ENCODE data around the gene LRRD1. TPM values are rescaled to one million over a fixed set of nuclear protein-coding genes. Genes with fewer than 3 reads are reported as not detected.

LRRD1 gene
- total and polyA plus RNA-seq, 10 of the 15 experiments (the other 5 are each of a cell fraction or from before 2014, with no cell fraction given), result 0.04 to 0.06 TPM; not detected in 8

GRCh38 chr7:92178928-92179924, at the start of gene LRRD1 (continued):
- no peak for TF ChIP-seq ETV6 (conservative IDR thresholded peaks at IDR 0.05 in 1 of 2, IDR thresholded peaks at IDR 0.05 in 1 of 2; ENCODE audit: borderline replicate concordance in 1 of 2, low read depth in 1 of 2)
- no peak for TF ChIP-seq NFYB (IDR thresholded peaks at IDR 0.05; ENCODE audit: insufficient read depth, low read depth, low read length)
- TF ChIP-seq SUZ12 (IDR thresholded peaks at IDR 0.05; ENCODE audit: unreplicated experiment), result no peak
- TF ChIP-seq RAD21 (IDR thresholded peaks at IDR 0.05; ENCODE audit: insufficient read depth, low read depth, low read length), result peak; percentile 54
- peak; percentile 27; the same call in 1 of the 2 replicates for TF ChIP-seq ZNF24 (IDR thresholded peaks at IDR 0.05)
- TF ChIP-seq, protein P1, sequence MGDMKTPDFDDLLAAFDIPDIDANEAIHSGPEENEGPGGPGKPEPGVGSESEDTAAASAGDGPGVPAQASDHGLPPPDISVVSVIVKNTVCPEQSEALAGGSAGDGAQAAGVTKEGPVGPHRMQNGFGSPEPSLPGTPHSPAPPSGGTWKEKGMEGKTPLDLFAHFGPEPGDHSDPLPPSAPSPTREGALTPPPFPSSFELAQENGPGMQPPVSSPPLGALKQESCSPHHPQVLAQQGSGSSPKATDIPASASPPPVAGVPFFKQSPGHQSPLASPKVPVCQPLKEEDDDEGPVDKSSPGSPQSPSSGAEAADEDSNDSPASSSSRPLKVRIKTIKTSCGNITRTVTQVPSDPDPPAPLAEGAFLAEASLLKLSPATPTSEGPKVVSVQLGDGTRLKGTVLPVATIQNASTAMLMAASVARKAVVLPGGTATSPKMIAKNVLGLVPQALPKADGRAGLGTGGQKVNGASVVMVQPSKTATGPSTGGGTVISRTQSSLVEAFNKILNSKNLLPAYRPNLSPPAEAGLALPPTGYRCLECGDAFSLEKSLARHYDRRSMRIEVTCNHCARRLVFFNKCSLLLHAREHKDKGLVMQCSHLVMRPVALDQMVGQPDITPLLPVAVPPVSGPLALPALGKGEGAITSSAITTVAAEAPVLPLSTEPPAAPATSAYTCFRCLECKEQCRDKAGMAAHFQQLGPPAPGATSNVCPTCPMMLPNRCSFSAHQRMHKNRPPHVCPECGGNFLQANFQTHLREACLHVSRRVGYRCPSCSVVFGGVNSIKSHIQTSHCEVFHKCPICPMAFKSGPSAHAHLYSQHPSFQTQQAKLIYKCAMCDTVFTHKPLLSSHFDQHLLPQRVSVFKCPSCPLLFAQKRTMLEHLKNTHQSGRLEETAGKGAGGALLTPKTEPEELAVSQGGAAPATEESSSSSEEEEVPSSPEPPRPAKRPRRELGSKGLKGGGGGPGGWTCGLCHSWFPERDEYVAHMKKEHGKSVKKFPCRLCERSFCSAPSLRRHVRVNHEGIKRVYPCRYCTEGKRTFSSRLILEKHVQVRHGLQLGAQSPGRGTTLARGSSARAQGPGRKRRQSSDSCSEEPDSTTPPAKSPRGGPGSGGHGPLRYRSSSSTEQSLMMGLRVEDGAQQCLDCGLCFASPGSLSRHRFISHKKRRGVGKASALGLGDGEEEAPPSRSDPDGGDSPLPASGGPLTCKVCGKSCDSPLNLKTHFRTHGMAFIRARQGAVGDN (IDR thresholded peaks at IDR 0.05), result no peak

Measured in GM12878 (cell line).